DND-41 (cell line): ENCODE results near the gene ZNF564.

Source experiments
- ATAC-seq: fragments of 200-7000 bp; cut with Tn5 transposase; 3 replicates; pipeline ENCODE4 v1.9.1; 2021; ENCODE audit warnings: low read depth; ENCODE audit not compliant: insufficient read depth
- DNase-seq: peaks from one replicate; pipeline ENCODE4 v3.0.0-alpha.2; 2020
- H2AFZ ChIP-seq: 2 replicates; pipeline ENCODE4 v1.6.0; 2012; ENCODE audit warnings: low read depth, low read length
- H3K27ac ChIP-seq: 2 replicates; pipeline ENCODE4 v1.5.1; 2012; ENCODE audit warnings: low read length, inconsistent platforms
- H3K27me3 ChIP-seq: fragments of 200-600 bp; sonication (generic); 2 replicates; pipeline ENCODE4 v1.6.0; 2012; ENCODE audit warnings: low read length, mild to moderate bottlenecking, inconsistent platforms; ENCODE audit not compliant: insufficient read depth, poor library complexity
- H3K36me3 ChIP-seq: 2 replicates; pipeline ENCODE4 v1.5.1; 2012; ENCODE audit warnings: low read length, inconsistent platforms; ENCODE audit not compliant: insufficient read depth
- H3K4me1 ChIP-seq: 2 replicates; pipeline ENCODE4 v1.5.1; 2012; ENCODE audit warnings: mild to moderate bottlenecking, low read length; ENCODE audit not compliant: insufficient read depth
- H3K4me2 ChIP-seq: 2 replicates; pipeline ENCODE4 v1.6.0; 2012; ENCODE audit warnings: mild to moderate bottlenecking, moderate library complexity, low read length, inconsistent platforms; ENCODE audit not compliant: insufficient read depth
- H3K4me3 ChIP-seq, 2 experiments: fragments of 200-600 bp in 1 of 2; shearing (Covaris generic) in 1 of 2; 2 replicates each; pipeline ENCODE4 v1.5.1; 2012 to 2016; ENCODE audit warnings: inconsistent platforms in 2 of 2, low read length in 2 of 2, mild to moderate bottlenecking in 2 of 2, low read depth in 1 of 2, moderate library complexity in 1 of 2
- H3K79me2 ChIP-seq: 2 replicates; pipeline ENCODE4 v1.6.0; 2012; ENCODE audit warnings: low read length, inconsistent platforms; ENCODE audit not compliant: insufficient read depth
- H3K9ac ChIP-seq: 2 replicates; pipeline ENCODE4 v1.6.0; 2012; ENCODE audit warnings: low read depth, mild to moderate bottlenecking, inconsistent platforms, low read length, moderate library complexity
- H3K9me3 ChIP-seq: 2 replicates; pipeline ENCODE4 v1.5.1; 2012; ENCODE audit warnings: low read length, moderate library complexity, mild to moderate bottlenecking, inconsistent platforms; ENCODE audit not compliant: insufficient read depth, severe bottlenecking
- H4K20me1 ChIP-seq: 2 replicates; pipeline ENCODE4 v1.6.0; 2012; ENCODE audit warnings: low read length; ENCODE audit not compliant: insufficient read depth
- EZH2 ChIP-seq: IDR thresholded peaks from 3 replicates; pipeline ENCODE4 v1.6.1; 2012; ENCODE audit warnings: borderline replicate concordance, low read depth, mild to moderate bottlenecking, moderate library complexity, low read length, inconsistent platforms; ENCODE audit not compliant: severe bottlenecking
- TF ChIP-seq, protein P1 (sequence below): IDR thresholded peaks from 2 replicates; pipeline ENCODE4 v1.5.1; 2012; ENCODE audit warnings: borderline replicate concordance, low read length, moderate library complexity, mild to moderate bottlenecking; ENCODE audit not compliant: poor library complexity, severe bottlenecking; ENCODE audit errors: extremely low read depth

ZNF564 gene

DNA sequence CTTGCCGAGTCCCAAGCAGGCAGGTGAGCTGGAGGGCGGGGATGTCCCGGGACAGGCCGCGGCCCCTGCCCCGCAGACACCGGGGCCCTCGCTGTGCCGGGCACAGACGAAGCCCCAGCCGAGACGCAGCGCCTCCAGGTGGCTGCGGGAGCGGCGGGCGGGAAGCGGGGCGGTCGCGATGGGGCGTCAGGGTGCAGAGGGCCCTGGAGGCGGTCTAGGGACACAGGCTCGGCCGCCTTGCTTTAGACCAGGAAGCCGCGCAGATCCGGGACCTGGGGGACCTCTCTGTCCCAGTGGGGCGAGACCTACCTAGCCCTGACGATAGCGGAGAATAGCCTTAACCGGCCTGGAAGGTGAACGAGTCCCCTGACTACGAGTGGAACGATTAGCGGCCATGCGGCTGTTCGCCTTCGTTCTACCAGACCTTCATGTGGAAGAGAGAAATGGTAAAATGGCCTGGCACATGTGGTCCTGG, 4.2 kb upstream of the ZNF564 start:
- no peaks in the 10 kb centered on the region for H3K9me3 ChIP-seq
- H3K36me3 ChIP-seq: peaks cover 3% of the 10 kb centered on the region; the same call in 1 of the 2 replicates
- no peak overlapping the region for H3K9ac ChIP-seq
- H3K4me1 ChIP-seq: peaks cover 14% of the 10 kb centered on the region
- no peak for TF ChIP-seq EZH2
- TF ChIP-seq, protein P1, sequence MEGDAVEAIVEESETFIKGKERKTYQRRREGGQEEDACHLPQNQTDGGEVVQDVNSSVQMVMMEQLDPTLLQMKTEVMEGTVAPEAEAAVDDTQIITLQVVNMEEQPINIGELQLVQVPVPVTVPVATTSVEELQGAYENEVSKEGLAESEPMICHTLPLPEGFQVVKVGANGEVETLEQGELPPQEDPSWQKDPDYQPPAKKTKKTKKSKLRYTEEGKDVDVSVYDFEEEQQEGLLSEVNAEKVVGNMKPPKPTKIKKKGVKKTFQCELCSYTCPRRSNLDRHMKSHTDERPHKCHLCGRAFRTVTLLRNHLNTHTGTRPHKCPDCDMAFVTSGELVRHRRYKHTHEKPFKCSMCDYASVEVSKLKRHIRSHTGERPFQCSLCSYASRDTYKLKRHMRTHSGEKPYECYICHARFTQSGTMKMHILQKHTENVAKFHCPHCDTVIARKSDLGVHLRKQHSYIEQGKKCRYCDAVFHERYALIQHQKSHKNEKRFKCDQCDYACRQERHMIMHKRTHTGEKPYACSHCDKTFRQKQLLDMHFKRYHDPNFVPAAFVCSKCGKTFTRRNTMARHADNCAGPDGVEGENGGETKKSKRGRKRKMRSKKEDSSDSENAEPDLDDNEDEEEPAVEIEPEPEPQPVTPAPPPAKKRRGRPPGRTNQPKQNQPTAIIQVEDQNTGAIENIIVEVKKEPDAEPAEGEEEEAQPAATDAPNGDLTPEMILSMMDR: no peak
- ATAC-seq: no peak
- peaks cover 8% of the 10 kb centered on the region for H3K79me2 ChIP-seq
- DNase-seq: no peak
- H3K27me3 ChIP-seq: no peaks in the 10 kb centered on the region
- H4K20me1 ChIP-seq: no peaks in the 10 kb centered on the region
- H3K27ac ChIP-seq: no peak overlapping the region
- no peak overlapping the region for H2AFZ ChIP-seq
- no peak overlapping the region for H3K4me3 ChIP-seq
- no peak overlapping the region for H3K4me2 ChIP-seq

DNA sequence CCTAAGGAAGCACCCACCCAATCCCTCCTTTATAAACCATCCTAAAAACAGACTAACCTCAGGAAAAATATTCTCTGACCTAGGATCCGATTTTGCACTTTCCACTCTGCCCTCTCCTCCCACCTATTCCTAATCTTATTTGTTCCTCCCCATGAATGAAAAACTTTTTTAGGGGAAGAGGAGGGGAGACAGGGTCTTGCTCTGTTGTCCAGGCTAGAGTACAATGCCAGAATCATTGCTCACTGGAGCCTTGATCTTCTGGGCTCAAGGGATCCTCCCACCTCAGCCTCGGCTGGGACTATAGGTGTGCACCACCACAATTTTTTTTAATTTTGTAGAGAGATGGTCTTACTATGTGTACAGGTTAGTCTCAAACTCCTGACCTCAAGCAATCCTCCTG, 4.4 kb downstream of the ZNF564 start:
- H3K9ac ChIP-seq: no peak overlapping the region
- no peak overlapping the region for H3K27ac ChIP-seq
- H3K9me3 ChIP-seq: no peaks in the 10 kb centered on the region
- DNase-seq (no peak), ATAC-seq (no peak)
- peaks cover 86% of the 10 kb centered on the region for H3K79me2 ChIP-seq
- no peak overlapping the region for H3K4me2 ChIP-seq
- H3K4me1 ChIP-seq: peaks cover 22% of the 10 kb centered on the region
- no peak for TF ChIP-seq EZH2
- TF ChIP-seq, protein P1: no peak
- peaks cover 33% of the 10 kb centered on the region for H3K36me3 ChIP-seq
- H4K20me1 ChIP-seq: peaks cover 16% of the 10 kb centered on the region
- H2AFZ ChIP-seq: no peak overlapping the region
- no peaks in the 10 kb centered on the region for H3K27me3 ChIP-seq
- no peak overlapping the region for H3K4me3 ChIP-seq

DNA sequence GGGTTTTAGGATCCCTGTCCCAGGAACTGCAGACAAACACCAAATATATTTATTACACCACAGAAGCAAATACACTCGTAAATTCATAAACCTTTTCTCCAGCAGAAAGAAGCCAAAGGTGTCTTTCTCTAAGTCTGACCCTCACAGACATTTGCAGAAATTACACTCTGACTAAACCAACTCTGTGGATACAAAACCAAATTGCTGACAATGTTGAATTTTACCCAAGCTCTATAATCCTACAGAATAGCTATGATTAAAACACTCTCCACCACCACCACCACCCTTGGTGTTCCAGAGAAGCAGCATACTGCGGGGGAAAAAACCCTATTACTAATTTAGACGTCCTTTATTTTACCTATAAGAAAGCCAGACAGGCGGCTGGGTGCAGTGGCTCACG, 5.2 kb downstream of the ZNF564 start:
- H3K4me2 ChIP-seq: no peak overlapping the region
- H3K36me3 ChIP-seq: peaks cover 39% of the 10 kb centered on the region
- no peak overlapping the region for H3K9ac ChIP-seq
- no peaks in the 10 kb centered on the region for H3K9me3 ChIP-seq
- H4K20me1 ChIP-seq: peaks cover 16% of the 10 kb centered on the region
- peaks cover 91% of the 10 kb centered on the region for H3K79me2 ChIP-seq
- ATAC-seq: no peak
- H3K4me1 ChIP-seq: peaks cover 22% of the 10 kb centered on the region
- DNase-seq: no peak
- no peak overlapping the region for H3K4me3 ChIP-seq
- no peak overlapping the region for H3K27ac ChIP-seq
- TF ChIP-seq EZH2: no peak
- TF ChIP-seq, protein P1: no peak
- H2AFZ ChIP-seq: no peak overlapping the region
- no peaks in the 10 kb centered on the region for H3K27me3 ChIP-seq

DNA sequence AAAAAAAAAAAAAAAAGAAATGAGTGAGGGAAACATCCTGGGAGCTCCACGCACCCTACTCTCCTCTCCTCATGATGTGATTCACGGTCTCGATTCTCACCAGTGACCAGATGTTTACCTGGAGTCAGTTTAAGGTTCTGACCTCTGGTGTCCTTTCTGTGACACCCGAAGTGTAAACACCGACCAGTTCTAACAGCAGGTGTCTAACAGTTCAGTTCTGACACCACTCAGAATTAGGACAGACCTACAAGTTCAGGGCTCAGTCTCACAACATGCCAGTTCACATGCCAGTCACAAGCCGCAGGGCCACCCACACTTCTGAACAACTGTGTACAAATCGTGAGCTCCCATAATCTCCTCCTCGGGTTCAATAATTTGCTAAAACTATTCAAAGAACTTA, 6.0 kb downstream of the ZNF564 start:
- ATAC-seq (no peak), DNase-seq (no peak)
- Histone ChIP-seq H3K27ac (no peak overlapping the region), H3K4me2 (no peak overlapping the region), H3K36me3 (peaks cover 40% of the 10 kb centered on the region), H3K27me3 (no peaks in the 10 kb centered on the region), H2AFZ (no peak overlapping the region), H3K9me3 (no peaks in the 10 kb centered on the region), H4K20me1 (peaks cover 15% of the 10 kb centered on the region), H3K4me3 (no peak overlapping the region), H3K4me1 (peaks cover 16% of the 10 kb centered on the region), H3K79me2 (peaks cover 88% of the 10 kb centered on the region), H3K9ac (no peak overlapping the region)
- TF ChIP-seq, protein P1: no peak
- TF ChIP-seq EZH2: no peak
